ENCODE measurements around the gene FCN1. TPM values are rescaled to one million over a fixed set of nuclear protein-coding genes. Genes with fewer than 3 reads are reported as not detected.

Gene FCN1
- total RNA-seq, 3 donors from 2014 or later, result not detected

DNA sequence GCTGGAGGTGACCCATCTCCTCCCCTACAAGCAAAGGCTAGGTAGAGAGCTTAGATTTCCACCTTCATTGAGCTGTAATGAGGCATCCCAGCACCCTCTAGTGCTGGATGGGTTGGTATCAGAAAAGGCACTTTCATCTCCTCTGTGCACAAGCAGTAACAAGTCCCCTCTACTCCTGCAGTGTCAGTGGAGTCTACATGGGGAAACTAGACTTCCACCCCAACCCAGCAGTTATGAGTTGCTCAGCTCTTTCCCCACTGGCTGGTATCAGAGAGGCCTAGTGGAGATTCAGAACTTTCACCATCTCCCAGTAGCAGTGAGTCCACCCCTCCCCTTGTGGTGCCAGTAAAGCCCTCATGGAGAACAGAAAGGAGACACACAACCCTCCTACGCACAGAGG lies 17.9 kb downstream of the FCN1 start:
- Mint-ChIP-seq H3K36me3 (ENCODE audit: insufficient read depth) (peaks cover 2% of the 10 kb centered on the region), H3K4me1 (ENCODE audit: low read depth) (no peaks in the 10 kb centered on the region), H3K4me3 (no peak overlapping the region), H3K27me3 (ENCODE audit: low read depth) (peaks cover 15% of the 10 kb centered on the region), H3K9me3 (peaks cover 9% of the 10 kb centered on the region)
- DNase-seq (no peak), ATAC-seq (no peak)

DNA sequence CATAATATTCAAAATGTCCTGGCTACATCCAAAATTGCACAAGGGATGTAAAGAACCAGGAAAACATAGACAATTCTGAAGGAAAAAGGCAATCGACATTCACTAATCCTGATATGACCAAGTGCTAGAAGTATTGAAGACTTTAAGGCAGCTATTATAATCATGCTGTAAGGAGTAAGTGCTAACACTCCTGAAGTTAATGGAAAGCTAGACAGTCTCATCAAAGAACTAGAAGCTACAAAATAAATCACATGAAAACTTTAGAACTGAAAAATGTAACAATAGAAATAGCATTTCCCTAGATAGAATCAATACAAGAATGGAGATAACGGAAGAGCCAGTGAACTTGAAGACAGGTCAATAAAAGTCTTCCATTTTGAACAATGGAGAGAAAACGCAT lies 18.5 kb downstream of the FCN1 start:
- DNase-seq, result no peak
- no peak for ATAC-seq
- Mint-ChIP-seq H3K4me3 (no peak overlapping the region), H3K9me3 (peaks cover 9% of the 10 kb centered on the region), H3K36me3 (ENCODE audit: insufficient read depth) (peaks cover 2% of the 10 kb centered on the region), H3K27me3 (ENCODE audit: low read depth) (peaks cover 15% of the 10 kb centered on the region), H3K4me1 (ENCODE audit: low read depth) (no peaks in the 10 kb centered on the region)

DNA sequence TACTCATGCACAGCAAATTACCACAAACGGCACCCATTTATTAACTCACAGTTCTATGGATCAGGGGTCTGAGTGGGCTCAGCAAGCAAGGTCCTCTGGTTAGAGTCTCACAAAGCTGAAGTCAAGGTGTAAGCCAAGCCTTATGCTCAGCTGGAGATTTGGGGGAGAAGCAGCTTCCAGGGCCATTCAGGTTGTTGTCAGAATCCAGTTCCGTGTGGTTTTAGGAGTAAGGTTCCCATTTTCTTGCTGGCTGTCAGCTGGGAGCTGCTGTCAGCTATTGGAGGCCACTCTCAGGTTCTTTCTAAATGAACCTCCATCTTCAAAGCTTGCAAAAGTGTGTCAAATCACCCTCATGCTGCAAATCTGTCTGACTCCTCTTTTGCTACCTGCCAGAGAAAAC lies 19.4 kb downstream of the FCN1 start:
- ATAC-seq (no peak), DNase-seq (no peak)
- no peak overlapping the region for H3K4me3 Mint-ChIP-seq
- no peaks in the 10 kb centered on the region for H3K4me1 Mint-ChIP-seq (ENCODE audit: low read depth)
- H3K27me3 Mint-ChIP-seq (ENCODE audit: low read depth), result peaks cover 17% of the 10 kb centered on the region
- H3K36me3 Mint-ChIP-seq (ENCODE audit: insufficient read depth), result peaks cover 2% of the 10 kb centered on the region
- peaks cover 9% of the 10 kb centered on the region for H3K9me3 Mint-ChIP-seq

DNA sequence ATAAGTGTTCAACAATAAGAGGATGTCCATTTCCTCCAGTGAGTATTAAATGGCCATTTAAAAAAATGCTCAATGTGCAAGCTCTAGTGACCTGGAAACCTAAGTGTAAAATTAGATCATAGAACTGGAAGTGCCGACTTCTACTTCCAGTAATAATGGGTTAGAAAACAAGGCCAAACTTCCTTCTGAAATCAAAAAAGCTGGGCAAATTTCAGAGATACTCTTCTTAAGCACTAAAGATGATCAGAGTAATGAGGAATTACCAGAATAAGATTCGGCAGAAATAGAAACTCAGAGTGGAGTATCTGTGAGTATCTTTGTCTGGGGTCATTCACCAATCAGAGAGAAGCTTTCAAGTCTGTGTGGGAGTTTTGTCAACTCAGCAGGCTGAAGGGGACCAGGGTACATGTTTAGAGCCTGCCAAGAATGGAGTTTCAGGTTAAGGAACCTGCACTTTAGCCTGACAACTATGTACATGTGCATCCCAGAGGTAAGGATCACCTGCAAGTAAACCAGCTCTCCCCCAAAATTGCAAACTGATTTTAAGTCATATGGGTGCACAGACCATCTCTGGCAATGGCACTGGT lies 20.0 kb downstream of the FCN1 start:
- ATAC-seq (no peak), DNase-seq (no peak)
- H3K9me3 Mint-ChIP-seq, result peaks cover 9% of the 10 kb centered on the region
- no peak overlapping the region for H3K4me3 Mint-ChIP-seq
- peaks cover 17% of the 10 kb centered on the region for H3K27me3 Mint-ChIP-seq (ENCODE audit: low read depth)
- H3K36me3 Mint-ChIP-seq (ENCODE audit: insufficient read depth), result peaks cover 2% of the 10 kb centered on the region
- no peaks in the 10 kb centered on the region for H3K4me1 Mint-ChIP-seq (ENCODE audit: low read depth)

DNA sequence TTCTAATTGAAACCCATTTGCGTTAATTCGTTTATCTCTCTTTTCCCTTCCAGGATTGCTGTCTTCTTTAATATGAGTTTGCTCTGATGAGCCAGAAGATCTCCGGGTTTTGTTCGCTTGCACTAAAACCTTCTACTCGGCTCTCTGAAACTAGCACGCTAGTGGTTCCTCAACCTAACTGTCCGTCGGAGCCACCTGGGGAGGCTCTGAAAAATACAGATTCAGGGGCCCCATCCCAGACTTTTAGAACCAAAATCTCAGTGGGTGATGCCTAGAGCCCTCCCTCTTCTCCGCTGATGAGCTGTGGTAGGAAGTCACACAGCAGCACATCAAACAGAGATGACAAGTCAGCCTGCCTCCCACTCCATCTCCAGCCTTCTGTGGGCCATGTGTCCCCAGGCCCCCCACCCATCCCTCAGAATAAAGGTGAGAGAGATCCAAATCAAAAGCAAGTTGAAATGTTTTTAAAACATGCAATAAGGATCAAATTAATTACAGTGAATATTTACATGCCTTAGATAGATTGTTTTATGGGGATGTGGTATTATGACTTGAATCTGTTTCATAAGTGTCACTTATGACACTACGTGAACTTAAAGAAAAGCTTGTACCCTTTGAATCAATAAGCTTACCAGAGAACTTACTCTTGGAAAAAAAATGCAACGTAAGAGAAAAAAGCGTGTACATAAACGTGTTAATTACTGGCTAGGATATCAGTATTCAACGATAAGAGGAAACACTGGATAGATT lies 20.7 kb downstream of the FCN1 start:
- H3K36me3 Mint-ChIP-seq (ENCODE audit: insufficient read depth), result peaks cover 2% of the 10 kb centered on the region
- ATAC-seq (no peak), DNase-seq (no peak)
- H3K4me1 Mint-ChIP-seq (ENCODE audit: low read depth), result no peaks in the 10 kb centered on the region
- peaks cover 9% of the 10 kb centered on the region for H3K9me3 Mint-ChIP-seq
- H3K27me3 Mint-ChIP-seq (ENCODE audit: low read depth), result peaks cover 20% of the 10 kb centered on the region
- no peak overlapping the region for H3K4me3 Mint-ChIP-seq

DNA sequence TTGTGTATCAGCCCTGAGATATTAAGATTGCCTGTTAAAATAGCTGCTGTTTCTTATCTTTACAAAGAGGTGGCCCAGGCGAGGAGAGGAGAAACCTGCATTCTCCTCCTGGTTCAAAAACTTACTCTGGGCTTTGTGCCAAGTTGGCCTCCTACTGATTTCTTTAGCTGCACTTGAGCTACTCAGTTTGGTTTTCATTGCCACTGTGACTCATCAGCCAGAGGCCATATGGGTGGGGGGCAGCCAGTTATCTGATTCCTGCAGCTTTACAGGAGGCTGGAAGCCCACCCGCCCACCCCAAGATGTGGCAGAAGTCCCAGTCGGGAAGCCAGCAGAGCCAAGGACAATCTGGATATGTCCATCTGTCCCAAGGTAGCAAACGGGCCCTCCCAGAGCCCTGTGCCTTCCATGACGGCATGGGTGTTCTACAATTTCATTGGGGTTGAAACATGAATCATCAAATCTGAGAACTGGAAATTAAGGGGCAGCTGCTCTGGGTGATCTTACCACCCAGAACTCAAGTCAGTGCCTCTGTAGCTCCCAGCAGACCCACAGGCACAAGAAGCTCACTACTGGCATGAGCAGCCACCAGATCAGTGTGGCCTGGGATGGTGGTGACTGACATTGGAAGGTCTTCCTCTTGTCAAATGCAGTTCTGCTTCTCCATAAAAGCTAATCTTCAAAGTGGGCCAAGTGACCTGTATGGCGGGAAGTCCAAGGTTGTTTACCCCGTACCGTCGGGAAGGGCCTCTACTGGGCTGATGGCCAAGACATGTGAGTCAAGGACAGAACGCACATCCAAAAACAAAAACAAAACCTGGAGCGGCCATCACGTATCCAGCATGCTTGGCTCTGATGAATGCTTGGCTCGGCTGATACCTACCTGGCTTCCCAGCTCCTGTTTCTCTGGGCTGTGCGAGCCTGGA lies 21.5 kb downstream of the FCN1 start:
- Mint-ChIP-seq H3K36me3 (ENCODE audit: insufficient read depth) (peaks cover 2% of the 10 kb centered on the region), H3K9me3 (peaks cover 9% of the 10 kb centered on the region), H3K27me3 (ENCODE audit: low read depth) (peaks cover 23% of the 10 kb centered on the region), H3K4me1 (ENCODE audit: low read depth) (no peaks in the 10 kb centered on the region), H3K4me3 (no peak overlapping the region)
- ATAC-seq (no peak), DNase-seq (no peak)

DNA sequence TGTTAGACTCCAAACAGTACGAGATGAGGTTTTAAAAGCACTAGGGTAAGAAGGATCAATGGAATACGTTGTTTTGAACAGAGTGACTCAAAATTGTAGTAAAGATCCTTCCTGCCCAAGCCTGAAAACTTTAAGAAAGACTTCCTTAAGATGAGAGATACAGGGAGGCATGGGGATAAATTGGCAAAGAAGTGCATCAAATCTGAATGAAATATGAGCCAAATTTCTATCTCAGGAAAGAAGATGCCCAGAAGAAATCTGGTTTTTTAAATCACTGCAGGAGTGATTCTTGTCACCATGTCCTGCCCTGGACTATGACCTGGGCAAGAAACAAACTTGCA lies 22.2 kb downstream of the FCN1 start:
- Mint-ChIP-seq H3K4me1 (ENCODE audit: low read depth) (no peaks in the 10 kb centered on the region), H3K4me3 (no peak overlapping the region), H3K36me3 (ENCODE audit: insufficient read depth) (peaks cover 2% of the 10 kb centered on the region), H3K27me3 (ENCODE audit: low read depth) (peaks cover 22% of the 10 kb centered on the region), H3K9me3 (peaks cover 9% of the 10 kb centered on the region)
- ATAC-seq, result no peak
- DNase-seq, result no peak

DNA sequence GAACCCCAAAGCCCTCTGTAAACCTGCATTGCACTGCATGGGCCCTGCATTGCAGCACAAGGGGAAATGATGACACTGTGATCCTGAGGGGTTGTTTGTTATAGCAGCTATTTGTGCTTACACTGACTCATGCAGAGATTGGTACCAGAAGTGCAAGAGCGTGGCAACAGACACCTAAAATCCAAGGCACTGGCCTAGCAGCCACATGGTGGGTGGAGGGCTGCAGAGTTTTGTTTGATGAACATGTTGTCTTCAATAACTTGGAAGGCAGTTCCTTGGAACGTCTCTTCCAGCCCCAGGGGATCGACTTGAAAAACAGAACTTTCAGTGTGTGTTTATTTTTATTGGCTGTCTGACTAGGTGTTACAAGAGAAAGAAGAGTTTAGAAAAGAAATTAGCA lies 22.6 kb downstream of the FCN1 start:
- DNase-seq (no peak), ATAC-seq (no peak)
- no peaks in the 10 kb centered on the region for H3K4me1 Mint-ChIP-seq (ENCODE audit: low read depth)
- peaks cover 21% of the 10 kb centered on the region for H3K27me3 Mint-ChIP-seq (ENCODE audit: low read depth)
- peaks cover 9% of the 10 kb centered on the region for H3K9me3 Mint-ChIP-seq
- H3K4me3 Mint-ChIP-seq, result no peak overlapping the region
- H3K36me3 Mint-ChIP-seq (ENCODE audit: insufficient read depth), result peaks cover 2% of the 10 kb centered on the region

DNA sequence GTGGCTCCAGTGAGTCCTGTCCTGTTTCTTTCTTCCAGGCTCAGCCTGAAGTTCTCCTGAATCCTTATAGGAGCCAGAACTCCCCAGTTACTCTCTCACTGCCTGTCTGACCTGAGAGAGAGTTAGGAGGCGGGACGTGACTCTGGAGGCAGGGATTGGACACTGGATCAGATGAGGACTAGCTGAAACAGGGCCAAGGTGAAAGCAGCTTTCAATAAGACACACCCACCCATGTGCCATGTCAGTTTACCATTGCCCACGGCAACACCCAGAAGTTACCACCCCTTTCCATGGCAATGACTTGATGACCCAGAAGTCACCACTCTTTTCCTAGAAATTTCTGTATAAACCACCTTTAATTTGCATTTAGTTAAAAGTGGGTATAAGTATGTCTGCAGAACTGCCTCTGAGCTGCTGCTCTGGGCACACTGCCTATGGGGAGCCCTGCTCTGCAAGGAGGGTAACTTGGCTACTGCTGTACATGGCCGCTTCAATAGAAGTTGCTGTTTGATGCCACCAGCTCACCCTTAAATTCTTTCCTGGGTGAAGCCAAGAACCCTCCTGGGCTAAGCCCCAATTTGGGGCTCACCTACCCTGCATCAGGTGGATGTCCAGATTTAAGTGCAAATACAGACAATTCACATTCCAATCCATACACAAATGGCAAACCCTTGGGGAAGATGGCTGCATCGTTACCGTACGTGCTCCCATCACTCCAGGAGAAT lies 23.4 kb downstream of the FCN1 start:
- peaks cover 2% of the 10 kb centered on the region for H3K36me3 Mint-ChIP-seq (ENCODE audit: insufficient read depth)
- DNase-seq (no peak), ATAC-seq (no peak)
- H3K4me3 Mint-ChIP-seq, result no peak overlapping the region
- no peaks in the 10 kb centered on the region for H3K4me1 Mint-ChIP-seq (ENCODE audit: low read depth)
- H3K9me3 Mint-ChIP-seq, result peaks cover 7% of the 10 kb centered on the region
- peaks cover 21% of the 10 kb centered on the region for H3K27me3 Mint-ChIP-seq (ENCODE audit: low read depth)

DNA sequence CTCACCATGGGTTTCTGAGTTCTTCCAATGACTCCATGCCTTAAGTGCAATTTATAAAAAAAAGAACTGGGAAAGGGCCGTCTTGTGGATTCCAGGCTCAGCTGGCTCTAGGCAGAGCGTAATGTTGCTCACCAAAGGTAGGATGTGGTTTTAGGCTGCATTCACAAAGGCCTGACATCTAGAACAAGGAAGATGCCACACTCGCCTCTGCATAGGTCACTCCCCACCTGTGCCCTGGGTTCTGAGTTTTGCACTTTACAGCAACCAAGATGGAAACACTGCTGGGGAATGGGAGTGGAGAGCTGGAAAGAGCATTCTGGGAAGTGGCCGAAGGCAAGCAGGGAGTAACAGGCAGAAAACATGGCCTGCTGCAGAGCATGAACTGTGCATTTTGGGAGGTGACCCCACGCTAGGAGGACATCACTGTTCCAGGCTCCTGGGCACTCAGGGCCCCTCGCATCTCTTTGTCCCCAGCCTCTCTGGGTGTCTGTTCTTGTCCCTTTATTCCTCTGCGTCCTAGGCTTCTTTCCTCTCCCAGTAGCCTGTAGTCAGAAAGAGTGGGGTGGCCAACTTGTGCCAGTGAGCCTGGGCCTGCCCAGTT lies 24.8 kb downstream of the FCN1 start:
- ATAC-seq (no peak), DNase-seq (no peak)
- Mint-ChIP-seq H3K36me3 (ENCODE audit: insufficient read depth) (no peaks in the 10 kb centered on the region), H3K9me3 (no peaks in the 10 kb centered on the region), H3K4me3 (no peak overlapping the region), H3K27me3 (ENCODE audit: low read depth) (peaks cover 20% of the 10 kb centered on the region), H3K4me1 (ENCODE audit: low read depth) (no peaks in the 10 kb centered on the region)

DNA sequence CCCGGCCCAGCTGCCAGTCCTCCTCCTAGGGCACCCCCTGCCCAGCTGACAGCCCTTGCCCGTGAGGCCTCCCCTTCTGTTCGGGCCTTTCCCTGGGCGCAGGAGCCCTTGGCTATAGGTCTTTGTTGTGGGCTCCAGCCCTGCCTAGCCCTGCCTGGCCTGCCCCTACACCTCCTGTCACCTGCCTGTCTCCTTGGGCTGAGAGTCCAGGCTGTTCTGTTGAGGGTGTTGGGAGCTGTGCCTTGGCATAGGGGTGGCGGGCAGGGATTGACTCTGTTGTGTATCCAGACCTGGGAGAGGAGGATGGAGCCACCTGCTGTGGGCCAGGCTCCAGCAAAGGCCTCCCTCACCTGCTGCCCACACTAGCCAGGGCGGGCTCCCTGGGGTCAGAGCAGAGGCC lies 25.5 kb downstream of the FCN1 start:
- H3K36me3 Mint-ChIP-seq (ENCODE audit: insufficient read depth), result no peaks in the 10 kb centered on the region
- no peaks in the 10 kb centered on the region for H3K9me3 Mint-ChIP-seq
- peaks cover 24% of the 10 kb centered on the region for H3K27me3 Mint-ChIP-seq (ENCODE audit: low read depth)
- peaks cover 1% of the 10 kb centered on the region for H3K4me1 Mint-ChIP-seq (ENCODE audit: low read depth)
- ATAC-seq, result no peak
- no peak overlapping the region for H3K4me3 Mint-ChIP-seq
- DNase-seq, result no peak

DNA sequence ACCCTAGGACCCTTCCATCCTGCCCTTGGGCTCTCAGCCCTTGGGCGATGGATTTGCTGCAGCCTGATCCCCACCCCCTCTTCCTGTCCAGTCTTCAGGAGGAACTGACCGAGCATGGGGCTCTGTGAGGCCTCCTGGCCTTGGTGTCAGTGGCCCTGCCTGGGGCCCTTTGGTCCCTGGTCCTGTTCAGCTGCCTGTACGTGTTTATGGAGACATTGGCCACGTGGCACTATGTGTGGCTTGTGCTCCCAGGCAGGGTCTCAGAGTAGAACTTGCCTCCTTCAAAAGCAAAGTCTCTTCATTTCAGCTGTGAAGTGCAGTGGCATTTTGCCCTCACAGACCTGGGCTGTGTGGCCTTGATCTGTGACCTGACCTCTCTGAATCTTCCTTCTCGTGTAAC lies 26.0 kb downstream of the FCN1 start:
- Mint-ChIP-seq H3K4me3 (no peak overlapping the region), H3K36me3 (ENCODE audit: insufficient read depth) (no peaks in the 10 kb centered on the region), H3K4me1 (ENCODE audit: low read depth) (peaks cover 1% of the 10 kb centered on the region), H3K9me3 (no peaks in the 10 kb centered on the region), H3K27me3 (ENCODE audit: low read depth) (peaks cover 26% of the 10 kb centered on the region)
- ATAC-seq (no peak), DNase-seq (no peak)

DNA sequence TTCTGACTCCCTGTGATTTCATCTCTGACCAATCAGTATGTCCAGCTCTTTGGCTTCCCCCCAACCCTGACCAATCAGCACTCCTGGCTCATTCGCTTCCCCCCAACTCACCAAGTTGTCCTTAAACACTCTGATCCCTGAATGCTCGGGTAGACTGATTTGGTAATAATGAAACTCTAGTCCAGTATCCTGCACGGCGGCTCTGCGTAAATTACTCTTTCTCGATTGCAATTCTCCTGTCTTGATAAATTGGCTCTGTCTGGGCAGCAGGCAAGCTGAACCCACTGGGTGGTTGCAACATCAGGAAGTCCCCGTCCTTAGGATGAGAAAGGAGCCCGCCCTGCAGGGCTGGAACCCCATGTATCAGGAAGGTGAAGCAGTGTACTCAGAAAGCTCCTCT lies 26.7 kb downstream of the FCN1 start:
- no peak for DNase-seq
- no peaks in the 10 kb centered on the region for H3K9me3 Mint-ChIP-seq
- no peak overlapping the region for H3K4me3 Mint-ChIP-seq

DNA sequence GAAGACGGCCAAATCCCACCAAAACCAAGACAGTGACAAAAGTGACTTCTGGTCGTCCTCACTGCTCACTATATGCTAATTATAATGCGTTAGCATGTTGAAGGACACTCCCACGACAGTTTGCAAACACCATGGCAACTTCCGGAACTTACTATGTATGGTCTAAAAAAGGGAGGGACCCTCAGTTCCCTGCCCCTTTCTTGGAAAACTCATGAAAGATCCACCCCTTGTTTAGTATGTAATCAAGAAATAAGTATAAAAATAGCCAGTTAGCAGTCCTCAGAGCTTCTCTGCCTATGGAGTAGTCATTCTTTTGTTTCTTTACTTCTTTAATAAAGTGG lies 27.6 kb downstream of the FCN1 start:
- Mint-ChIP-seq H3K9me3 (no peaks in the 10 kb centered on the region), H3K36me3 (ENCODE audit: insufficient read depth) (no peaks in the 10 kb centered on the region), H3K4me3 (no peak overlapping the region), H3K4me1 (ENCODE audit: low read depth) (peaks cover 1% of the 10 kb centered on the region), H3K27me3 (ENCODE audit: low read depth) (peaks cover 26% of the 10 kb centered on the region)
- DNase-seq (no peak), ATAC-seq (no peak)

More for the DNA sequence above, 26.7 kb downstream of the FCN1 start:
- Mint-ChIP-seq H3K4me1 (ENCODE audit: low read depth) (peaks cover 1% of the 10 kb centered on the region), H3K27me3 (ENCODE audit: low read depth) (peaks cover 29% of the 10 kb centered on the region), H3K36me3 (ENCODE audit: insufficient read depth) (no peaks in the 10 kb centered on the region)
- ATAC-seq, result no peak
